ENCODE measurements around the gene CLEC18A.
"Not testable (repeated sequence)": the region's sequence is repeated elsewhere in the genome, so short reads cannot be mapped to it uniquely, and the experiment has no call there.

Gene CLEC18A

GRCh38 chr16:69951017-69951671 is at the start of gene CLEC18A:
TSS of gene CLEC18A (plus strand) at chr16:69951334. CDS start at chr16:69951367, 33 bp downstream.
- DNase-seq, result not testable (repeated sequence)

- no peak for DNase-seq
These were observed 47.2 kb upstream of the CLEC18A start for GRCh38 chr16:69903865-69904415.

- DNase-seq, result no peak
These were observed 46.5 kb upstream of the CLEC18A start for GRCh38 chr16:69904495-69905170.

GRCh38 chr16:69905171-69905555 is 46.0 kb upstream of the CLEC18A start:
- DNase-seq, result no peak

DNA sequence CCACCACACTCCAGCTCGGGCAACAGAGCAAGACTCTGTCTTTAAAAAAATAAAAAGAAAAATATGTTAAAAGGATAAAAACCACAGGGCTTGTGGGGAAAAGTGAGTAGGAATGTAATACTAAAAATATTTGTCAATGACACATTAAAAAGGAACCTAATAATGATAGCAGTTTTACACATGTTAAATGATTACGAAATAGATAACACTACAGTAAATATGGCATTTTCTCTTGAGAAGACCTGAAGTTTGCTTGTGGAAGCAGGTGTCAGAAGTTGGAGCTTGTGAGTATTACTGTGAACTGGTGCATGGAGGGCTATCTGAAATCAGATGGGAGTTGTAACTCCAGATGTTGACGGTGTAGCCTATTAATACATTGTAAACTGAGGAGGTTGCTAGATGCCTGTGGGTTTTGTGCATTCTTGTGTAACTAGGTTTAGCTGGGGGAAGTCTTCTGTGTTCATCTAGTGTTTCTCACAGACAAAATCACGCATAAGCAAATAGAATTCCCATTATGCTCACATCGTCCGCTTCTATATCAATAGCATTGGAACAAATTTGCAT is 44.2 kb upstream of the CLEC18A start:
- DNase-seq, result no peak

DNA sequence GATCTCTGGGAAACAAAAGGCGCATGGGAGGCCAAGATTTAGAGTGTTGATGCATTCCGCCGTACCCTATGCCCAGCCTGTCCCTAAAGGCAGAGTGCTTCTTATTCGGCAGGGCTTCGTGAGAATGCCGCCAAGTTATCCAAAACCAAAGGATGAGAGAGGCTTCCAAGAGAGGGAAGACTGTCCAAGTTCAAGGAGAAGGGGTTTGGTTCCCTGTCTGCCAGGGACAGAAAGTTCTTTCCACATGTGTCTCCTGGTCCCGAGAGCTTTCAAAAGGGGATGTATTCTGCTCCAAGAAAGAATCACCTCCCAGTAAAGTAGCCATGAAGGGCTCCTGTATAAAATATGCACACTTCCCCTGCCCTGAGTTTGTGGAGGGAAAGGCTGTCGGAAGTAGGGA is 42.1 kb upstream of the CLEC18A start:
- DNase-seq, result no peak

DNA sequence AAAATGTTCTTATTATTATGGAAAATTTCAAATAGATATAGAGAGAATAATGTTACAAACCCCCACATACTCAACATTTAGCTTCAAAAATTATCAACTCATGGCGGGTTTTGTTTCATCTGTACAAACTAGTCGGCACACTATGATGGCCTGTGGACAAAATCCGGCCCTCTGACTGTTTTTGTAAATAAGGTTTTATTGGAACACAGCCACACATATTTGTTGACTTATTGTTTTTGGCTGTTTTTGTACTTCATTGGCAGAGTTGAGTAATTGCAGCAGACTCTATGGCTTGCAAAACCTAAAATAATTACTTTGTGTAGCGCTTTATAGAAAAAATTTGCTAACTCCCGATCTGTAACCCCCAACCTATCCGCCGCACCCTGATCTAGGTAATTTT is 41.4 kb upstream of the CLEC18A start:
- DNase-seq, result no peak

DNA sequence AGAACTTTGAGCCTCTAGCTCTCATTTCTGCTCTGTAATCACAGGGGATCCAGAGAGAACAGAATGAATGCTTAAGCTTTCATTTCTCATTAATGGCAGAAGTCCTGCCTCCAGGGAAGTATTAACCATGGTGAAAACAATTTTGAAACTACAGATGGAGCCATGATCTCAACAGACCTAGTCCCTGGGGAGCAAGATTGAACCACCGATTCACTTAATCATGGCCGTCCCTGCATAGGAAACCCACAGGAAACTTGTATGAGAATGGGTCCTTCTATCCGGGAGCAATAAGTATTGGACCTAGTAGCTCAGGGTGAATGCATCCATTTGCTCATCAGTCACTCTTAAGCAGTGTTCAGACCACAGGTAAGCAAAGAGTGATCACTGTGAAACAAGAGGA is 40.2 kb upstream of the CLEC18A start:
- DNase-seq, result no peak

DNA sequence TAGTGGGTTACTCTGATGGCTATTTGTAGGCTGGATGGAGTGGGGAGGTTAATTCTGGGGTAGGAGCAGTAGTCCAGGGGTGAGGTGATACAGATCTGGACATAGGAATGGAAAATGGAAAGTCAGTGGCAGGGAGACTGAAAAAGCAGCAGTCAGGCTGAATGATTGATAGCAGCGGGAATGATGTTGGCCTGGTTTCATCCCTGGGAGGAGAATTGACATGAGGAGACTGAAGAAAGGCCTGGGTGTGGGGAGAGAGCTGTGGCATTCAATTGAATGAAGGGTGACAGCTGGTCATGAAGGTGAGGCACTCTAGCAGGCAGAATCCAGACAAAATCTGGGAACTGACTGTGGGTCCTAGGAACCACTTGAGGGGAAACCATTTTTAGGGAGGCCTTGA is 34.7 kb upstream of the CLEC18A start:
- DNase-seq, result no peak

DNA sequence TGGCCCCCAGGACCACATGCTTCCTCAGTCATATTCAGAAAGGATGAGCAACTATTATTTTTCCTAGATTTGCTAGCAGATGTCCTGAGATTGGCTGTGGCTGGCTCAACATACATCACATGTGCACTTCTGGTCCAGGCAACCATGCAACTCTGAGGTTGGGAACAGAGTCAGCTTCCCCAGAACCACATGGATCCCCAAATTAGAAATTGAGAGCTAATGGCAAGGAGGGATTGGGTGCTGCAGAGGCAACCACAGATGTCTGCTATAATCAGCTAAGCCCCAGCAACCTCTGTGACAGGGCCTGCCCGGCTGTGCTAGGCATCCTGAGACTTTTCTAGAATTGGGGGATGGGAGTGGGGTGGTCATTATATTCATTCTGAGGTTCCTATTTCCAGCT is 33.8 kb upstream of the CLEC18A start:
- DNase-seq, result no peak

GRCh38 chr16:69917739-69918138 is 33.4 kb upstream of the CLEC18A start:
- DNase-seq, result no peak

DNA sequence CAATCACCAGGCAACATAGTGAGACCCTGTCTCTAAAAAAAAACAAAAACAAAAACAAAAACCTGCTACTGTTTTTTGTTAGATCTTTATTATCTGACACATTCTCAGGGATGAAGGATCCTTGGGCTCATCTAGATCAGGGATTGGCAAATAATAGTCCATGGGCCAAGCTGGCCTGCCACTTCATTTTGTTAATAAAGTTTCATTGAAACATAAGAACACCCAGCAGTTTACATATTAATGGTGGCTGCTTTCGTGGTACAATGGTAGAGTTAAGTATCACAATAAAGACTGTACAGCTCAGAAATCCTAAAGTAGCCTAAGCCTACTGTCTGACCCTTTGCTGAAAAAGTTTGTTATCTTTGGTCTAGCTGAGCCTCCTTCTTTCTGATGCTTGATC is 32.9 kb upstream of the CLEC18A start:
- no peak for DNase-seq

DNA sequence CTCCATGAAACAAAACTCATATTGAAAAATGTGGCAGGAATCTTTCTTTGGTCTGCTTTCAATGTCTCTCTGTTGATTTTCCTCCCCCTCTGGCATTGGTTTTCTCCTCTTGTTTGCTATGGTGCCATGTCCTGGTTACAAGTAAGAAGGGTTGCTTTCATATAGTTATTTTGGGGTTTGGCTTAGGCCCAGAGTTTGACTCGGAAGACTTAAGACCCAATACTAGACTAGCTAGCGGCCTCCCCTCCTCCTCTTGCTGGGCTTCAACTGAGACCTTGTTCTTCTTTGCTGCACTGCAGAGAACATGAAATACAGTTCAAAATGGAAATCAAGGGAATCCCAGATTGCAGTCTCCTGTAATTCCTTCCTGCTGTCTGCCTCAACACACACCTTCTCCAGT is 30.0 kb upstream of the CLEC18A start:
- DNase-seq, result no peak

DNA sequence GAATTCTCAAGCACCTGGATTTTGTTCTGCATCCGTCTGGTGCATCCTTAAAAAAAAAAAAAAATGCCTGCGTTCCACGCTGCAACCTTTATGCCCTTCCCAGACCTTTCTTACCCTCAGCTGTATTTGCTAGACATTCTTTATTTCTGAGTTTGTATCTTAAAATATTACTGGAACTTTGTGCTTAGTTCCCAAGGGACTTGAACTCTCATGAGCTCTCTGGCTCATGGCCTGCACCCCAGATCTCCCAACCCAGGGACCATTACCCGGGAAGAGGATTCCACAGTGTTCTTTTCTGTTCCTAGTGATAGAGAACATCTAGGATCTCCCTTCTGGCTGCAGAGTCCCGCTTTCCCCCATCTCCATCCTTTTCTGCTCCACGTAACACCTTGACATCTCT is 28.9 kb upstream of the CLEC18A start:
- DNase-seq, result no peak

DNA sequence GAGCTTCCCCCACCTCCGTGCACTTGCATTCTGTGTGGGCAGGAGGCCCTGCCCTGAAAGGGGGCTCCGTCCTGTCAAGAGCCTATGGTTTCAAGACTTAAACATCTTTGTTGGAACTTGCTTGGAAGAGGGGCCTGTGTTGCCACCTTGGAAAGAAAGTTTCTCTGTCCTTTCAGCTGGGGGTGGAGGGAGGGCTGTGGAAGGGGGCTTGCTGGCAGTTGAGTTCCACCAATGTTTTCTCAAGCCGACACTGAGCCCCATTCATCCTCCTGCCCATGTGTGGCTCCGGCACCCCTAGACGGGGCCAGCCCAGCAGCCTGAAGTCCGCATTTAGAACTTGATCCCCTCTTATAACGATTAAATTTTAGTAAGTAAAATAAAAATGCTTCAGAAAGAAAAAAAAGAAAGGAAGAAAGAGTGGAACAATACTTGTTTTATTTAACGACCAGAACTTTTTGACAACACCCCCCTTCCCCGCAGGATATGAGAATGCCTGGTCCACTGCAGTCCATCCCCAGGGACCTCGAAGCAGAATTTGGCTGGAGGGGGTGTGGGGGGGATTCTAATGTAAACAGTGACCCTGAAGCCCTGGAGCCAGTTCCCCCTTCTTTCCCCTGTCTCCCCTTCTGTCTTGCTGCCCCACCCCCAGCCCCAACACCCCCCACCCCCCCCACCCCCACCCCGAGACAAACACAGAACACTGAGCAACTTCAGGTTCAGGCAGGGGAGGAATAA is 26.9 kb upstream of the CLEC18A start:
- DNase-seq, result no peak

DNA sequence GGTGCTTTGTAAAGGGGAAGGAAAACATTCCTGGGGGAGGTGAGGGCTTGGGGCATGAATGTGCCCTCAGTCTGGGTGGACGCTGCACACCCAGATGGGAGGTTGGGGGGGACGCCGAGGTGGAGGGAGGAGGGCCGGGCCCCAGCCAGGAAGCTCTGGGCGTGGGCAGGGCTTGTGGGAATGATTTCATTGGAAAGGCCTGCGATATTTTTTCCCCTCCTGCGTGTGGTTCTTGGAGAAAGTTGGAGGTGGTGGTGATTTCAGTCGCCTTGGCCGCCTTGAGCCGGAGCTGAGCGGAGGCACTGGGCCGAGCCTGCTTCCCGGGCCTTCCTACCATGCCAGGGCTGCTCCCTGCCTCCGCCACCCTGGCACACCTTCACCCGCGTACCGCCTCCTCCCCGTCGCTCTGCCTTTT is 26.4 kb upstream of the CLEC18A start:
- DNase-seq, result no peak

DNA sequence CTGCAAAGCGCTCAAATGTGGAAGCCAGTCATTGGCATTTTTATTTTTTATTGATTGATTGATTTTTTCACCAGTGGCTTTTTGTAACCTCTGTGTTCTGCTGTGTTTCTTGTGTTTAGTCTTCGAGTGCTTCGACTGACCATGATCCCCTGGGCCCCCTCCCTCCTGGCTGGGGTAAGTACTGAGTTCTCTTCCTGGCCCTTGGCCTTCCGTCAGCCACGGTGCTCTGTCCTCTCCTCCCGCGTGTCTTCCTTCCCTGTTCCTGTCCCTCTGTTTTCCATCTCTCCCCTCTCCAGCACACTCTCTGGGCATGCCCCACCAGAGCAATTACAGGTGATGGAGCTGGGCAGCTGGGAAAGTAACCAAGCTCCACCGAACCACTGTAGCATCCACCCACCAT is 25.8 kb upstream of the CLEC18A start:
- no peak for DNase-seq

GRCh38 chr16:69926241-69926640 is 24.9 kb upstream of the CLEC18A start:
- no peak for DNase-seq

DNA sequence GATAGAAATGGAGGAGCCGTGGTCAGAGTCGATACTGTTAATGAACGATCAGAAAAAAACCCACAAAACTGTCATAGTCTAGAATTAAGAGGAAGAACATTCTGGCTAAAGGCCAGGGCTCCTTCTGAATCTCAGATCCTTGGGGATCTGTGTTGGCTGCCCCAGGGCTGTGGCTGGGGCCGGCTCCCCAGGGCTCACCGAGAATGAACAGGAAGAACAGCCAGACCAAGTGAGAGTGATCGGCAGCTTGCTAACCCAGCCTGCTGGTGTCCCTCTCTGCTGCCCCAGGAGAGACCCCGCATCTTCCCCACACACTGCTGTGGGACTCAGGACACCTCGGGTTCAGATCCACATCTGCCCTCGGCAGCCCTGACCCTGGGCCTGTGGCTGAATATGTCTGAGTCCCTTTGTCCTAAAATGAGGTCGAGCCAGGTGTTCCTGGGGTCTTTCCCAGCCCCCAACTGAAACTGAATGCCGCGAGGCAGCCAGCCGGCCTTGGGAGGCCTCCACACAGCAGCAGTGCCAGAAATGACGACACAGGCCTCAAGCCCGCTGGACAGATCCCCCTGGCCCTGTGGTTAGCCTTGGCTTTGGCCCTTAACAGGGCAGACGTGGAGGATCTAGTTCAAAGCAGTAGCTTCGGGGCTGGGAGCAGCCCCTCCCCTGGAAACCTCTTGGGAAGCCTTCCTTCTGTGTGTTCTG is 23.9 kb upstream of the CLEC18A start:
- no peak for DNase-seq

DNA sequence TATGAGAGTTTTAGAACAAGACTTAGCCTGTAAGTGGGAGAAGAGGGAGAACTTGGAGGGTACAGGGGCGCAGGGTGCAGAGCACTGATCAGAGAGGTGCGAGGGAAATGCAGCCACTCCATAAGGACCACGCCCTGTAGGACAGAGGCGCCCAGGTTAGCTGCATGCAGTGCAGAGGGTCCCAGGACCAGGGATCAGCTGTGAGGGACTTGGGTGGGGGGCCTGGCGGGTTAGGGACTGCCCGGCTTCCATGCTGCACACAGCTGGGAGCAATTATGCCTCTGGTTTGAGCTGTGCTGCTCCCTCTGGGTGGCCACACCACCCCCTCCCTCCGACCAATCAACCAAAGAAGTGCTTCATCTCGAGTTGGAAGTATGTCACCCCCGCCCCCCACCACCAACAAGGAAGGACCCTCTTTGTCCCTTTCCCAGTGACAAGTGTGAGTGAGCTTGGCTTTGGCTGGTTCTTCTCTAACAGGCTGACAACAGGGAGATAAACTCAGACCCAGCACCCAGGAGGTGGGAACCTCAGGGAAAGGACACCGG is 22.2 kb upstream of the CLEC18A start:
- DNase-seq, result no peak

- DNase-seq, result no peak
These were observed 21.7 kb upstream of the CLEC18A start for GRCh38 chr16:69929480-69929879.

- DNase-seq, result no peak
These were observed 20.9 kb upstream of the CLEC18A start for GRCh38 chr16:69930117-69930776.

All from NCI-H1048 (cell line).